ENCODE measurements around the gene COLGALT1. TPM values are rescaled to one million over a fixed set of nuclear protein-coding genes. Genes with fewer than 3 reads are reported as not detected.

COLGALT1 gene
- total RNA-seq, 1 donor from 2014 or later = 121 TPM

GRCh38 chr19:17576758-17577456 is 21.5 kb downstream of the COLGALT1 start:
- Mint-ChIP-seq H3K27me3 (ENCODE audit: unreplicated experiment) (no peaks in the 10 kb centered on the region), H3K4me1 (ENCODE audit: unreplicated experiment) (peaks cover 1% of the 10 kb centered on the region), H3K4me3 (ENCODE audit: unreplicated experiment) (no peak overlapping the region), H3K36me3 (ENCODE audit: unreplicated experiment) (peaks cover 38% of the 10 kb centered on the region), H3K27ac (ENCODE audit: unreplicated experiment) (no peak overlapping the region), H3K9me3 (ENCODE audit: unreplicated experiment) (no peaks in the 10 kb centered on the region)
- no peak for DNase-seq (ENCODE audit: extremely low spot score, unreplicated experiment)
- TF ChIP-seq CTCF (IDR thresholded peaks at IDR 0.05) = no peak

- Mint-ChIP-seq H3K4me1 (ENCODE audit: unreplicated experiment) (peaks cover 1% of the 10 kb centered on the region), H3K4me3 (ENCODE audit: unreplicated experiment) (no peak overlapping the region), H3K27ac (ENCODE audit: unreplicated experiment) (no peak overlapping the region), H3K27me3 (ENCODE audit: unreplicated experiment) (no peaks in the 10 kb centered on the region), H3K9me3 (ENCODE audit: unreplicated experiment) (no peaks in the 10 kb centered on the region), H3K36me3 (ENCODE audit: unreplicated experiment) (peaks cover 34% of the 10 kb centered on the region)
- TF ChIP-seq CTCF (IDR thresholded peaks at IDR 0.05) = no peak
- DNase-seq (ENCODE audit: extremely low spot score, unreplicated experiment) = no peak
These were observed 22.1 kb downstream of the COLGALT1 start for GRCh38 chr19:17577457-17578097.

- H3K36me3 Mint-ChIP-seq (ENCODE audit: unreplicated experiment) = peaks cover 30% of the 10 kb centered on the region
These were observed 24.3 kb downstream of the COLGALT1 start for GRCh38 chr19:17579661-17580244.

GRCh38 chr19:17580470-17581144 is 25.2 kb downstream of the COLGALT1 start:
- no peak for DNase-seq (ENCODE audit: extremely low spot score, unreplicated experiment)
- Mint-ChIP-seq H3K27me3 (ENCODE audit: unreplicated experiment) (peaks cover 5% of the 10 kb centered on the region), H3K4me1 (ENCODE audit: unreplicated experiment) (peaks cover 1% of the 10 kb centered on the region), H3K9me3 (ENCODE audit: unreplicated experiment) (no peaks in the 10 kb centered on the region), H3K36me3 (ENCODE audit: unreplicated experiment) (peaks cover 30% of the 10 kb centered on the region), H3K4me3 (ENCODE audit: unreplicated experiment) (no peak overlapping the region), H3K27ac (ENCODE audit: unreplicated experiment) (no peak overlapping the region)
- no peak for TF ChIP-seq CTCF (IDR thresholded peaks at IDR 0.05)

More at GRCh38 chr19:17579661-17580244, 24.3 kb downstream of the COLGALT1 start:
- no peak overlapping the region for H3K27ac Mint-ChIP-seq (ENCODE audit: unreplicated experiment)
- DNase-seq (ENCODE audit: extremely low spot score, unreplicated experiment) = no peak
- H3K9me3 Mint-ChIP-seq (ENCODE audit: unreplicated experiment) = no peaks in the 10 kb centered on the region
- peaks cover 5% of the 10 kb centered on the region for H3K27me3 Mint-ChIP-seq (ENCODE audit: unreplicated experiment)
- H3K4me3 Mint-ChIP-seq (ENCODE audit: unreplicated experiment) = no peak overlapping the region
- H3K4me1 Mint-ChIP-seq (ENCODE audit: unreplicated experiment) = peaks cover 1% of the 10 kb centered on the region
- no peak for TF ChIP-seq CTCF (IDR thresholded peaks at IDR 0.05)
